Spleen (tissue), 11 donors: ENCODE results near the gene SLC7A10. TPM values are rescaled to one million over a fixed set of nuclear protein-coding genes. Genes with fewer than 3 reads are reported as not detected.
A peak's percentile ranks its signal among the peaks of the same experiment; 100 is the strongest.
"Not testable (repeated sequence)": the region's sequence is repeated elsewhere in the genome, so short reads cannot be mapped to it uniquely, and the experiment has no call there.

Source experiments
- DNase-seq: peaks from one replicate; pipeline ENCODE4 v3.0.0-alpha.2; 2020
- H3K27ac ChIP-seq, 8 donors: fragments of 200-600 bp; sonication (generic) in 7 of 8; 1 replicate in 4 of 8; 2 replicates in 4 of 8; pipeline versions ENCODE4 v1.5.0 to v1.8.0; 2016 to 2021; ENCODE audit warnings: inconsistent platforms in 4 of 8, mild to moderate bottlenecking in 4 of 8, moderate library complexity in 1 of 8
- H3K27me3 ChIP-seq, 7 donors: fragments of 200-600 bp; sonication (generic) in 6 of 7; replicated peaks in 1 of 7; 1 replicate in 4 of 7; 2 replicates in 3 of 7; pipeline versions ENCODE4 v1.5.0 to v1.8.0; 2016 to 2021; ENCODE audit warnings: inconsistent platforms in 3 of 7, mild to moderate bottlenecking in 1 of 7
- H3K36me3 ChIP-seq, 6 donors: fragments of 200-600 bp; sonication (generic) in 5 of 6; 1 replicate in 4 of 6; 2 replicates in 2 of 6; pipeline versions ENCODE4 v1.5.0 to v1.8.0; 2016 to 2021; ENCODE audit warnings: inconsistent platforms in 2 of 6
- H3K4me1 ChIP-seq, 6 donors: fragments of 200-600 bp; sonication (generic) in 5 of 6; 1 replicate in 3 of 6; 2 replicates in 3 of 6; pipeline versions ENCODE4 v1.5.0 to v1.8.0; 2016 to 2021; ENCODE audit warnings: inconsistent platforms in 3 of 6
- H3K4me3 ChIP-seq, 8 donors: fragments of 200-600 bp; sonication (generic) in 7 of 8; 1 replicate in 4 of 8; 2 replicates in 4 of 8; pipeline versions ENCODE4 v1.5.0 to v1.8.0; 2016 to 2021; ENCODE audit warnings: inconsistent platforms in 4 of 8, mild to moderate bottlenecking in 4 of 8, moderate library complexity in 2 of 8
- H3K9me3 ChIP-seq, 8 donors: fragments of 200-600 bp; sonication (generic) in 7 of 8; 1 replicate in 4 of 8; 2 replicates in 4 of 8; pipeline versions ENCODE4 v1.5.0 to v1.8.0; 2016 to 2021; ENCODE audit warnings: inconsistent platforms in 4 of 8
- CTCF ChIP-seq, 11 experiments: fragments of 200-600 bp in 7 of 11; fragments of 450-650 bp in 4 of 11; sonication (generic) in 4 of 11; IDR thresholded peaks in 8 of 11; conservative IDR thresholded peaks in 3 of 11; 1 replicate in 7 of 11; 2 replicates in 4 of 11; pipeline versions ENCODE4 v1.4.0 to v1.8.0; 2016 to 2021; ENCODE audit warnings: antibody characterized with exemption in 11 of 11, inconsistent platforms in 4 of 11, mild to moderate bottlenecking in 1 of 11
- POLR2A ChIP-seq, 3 donors: fragments of 450-650 bp; IDR thresholded peaks; one replicate each; pipeline ENCODE4 v1.5.1; 2017; ENCODE audit warnings: antibody characterized with exemption in 3 of 3, mild to moderate bottlenecking in 1 of 3
- POLR2AphosphoS5 ChIP-seq, 3 donors: sonication (generic); formaldehyde crosslinking; IDR thresholded peaks; one replicate each; pipeline ENCODE4 v1.5.1; 2017; ENCODE audit warnings: antibody characterized with exemption in 3 of 3
- WGBS, 5 donors: extraction: QIAGEN DNeasy Blood & Tissue Kit in 3 of 5; methylation state at CpG; one replicate each; pipeline versions ENCODE4 v1.1.5 to v1.1.7; 2013 to 2018; 5-methylcytosine and 5-hydroxymethylcytosine counted together
- intact Hi-C: fragments of 100-400 bp; cut with DNase I; formaldehyde crosslinking; loops from one replicate; pipeline ENCODE4 v1.15.0; 2023; ENCODE audit warnings: low total_unique reads
- polyA plus RNA-seq, 3 donors: library from polyadenylated mRNA; stranded (reverse); fragments of 200-250 nt; gene quantifications; one replicate each; pipeline ENCODE4 v1.2.1, GENCODE V29; 2013
- total RNA-seq, 7 donors: library from RNA; depleted of rRNA in 3 of 7; stranded (reverse); fragments of >200 nt in 3 of 7; fragmentation: NEBNext Ultra II Directional in 4 of 7; extraction: Animal tissue kit (Norgen Biotek cat#: 25700) in 4 of 7; gene quantifications; one replicate each; pipeline versions ENCODE4 v1.1.0 to v1.2.1, GENCODE V29; 2016 to 2021
- donor health status: healthy with polysubstance abuse.
- donor health status: DM: no; HTN: no; CAD: no; lungs with moderate emphysema.
- donor health status: DM: no; HTN: no; CAD: no.
- donor health status: Bipolar disorder and iron deficiency.
- donor health status: healthy.
- donor health status: DM: no; HTN: no; CAD: no.
- donor health status: DM: yes; HTN: yes; CAD: no.

The SLC7A10 gene
- total and polyA plus RNA-seq, 10 donors: 0.06 to 0.37 (median 0.19) TPM; not detected in 6

- H3K27ac ChIP-seq: no peak overlapping the region
- no peak for TF ChIP-seq CTCF (IDR thresholded peaks at IDR 0.05 in 8 of 11, conservative IDR thresholded peaks at IDR 0.05 in 3 of 11)
- TF ChIP-seq POLR2A (IDR thresholded peaks at IDR 0.05): no peak
- no peak for TF ChIP-seq POLR2AphosphoS5 (IDR thresholded peaks at IDR 0.05)
- intact Hi-C loops: no loop called here
- peaks cover 0 to 22% (median 13%) of the 10 kb centered on the region in 8 donors for H3K9me3 ChIP-seq
- H3K4me1 ChIP-seq: peaks cover 8 to 43% (median 24%) of the 10 kb centered on the region in 6 donors
- no peak for DNase-seq
- H3K36me3 ChIP-seq: no peaks in the 10 kb centered on the region
- no peak overlapping the region for H3K4me3 ChIP-seq
- no peaks in the 10 kb centered on the region for H3K27me3 ChIP-seq
- WGBS, 5 donors: 85 to 100% (median 95%) methylated on average over 1 of the region's 1 CpG
Observed at GRCh38 chr19:33171222-33171795, 54.3 kb downstream of the SLC7A10 start.

GRCh38 chr19:33168528-33168927 lies 57.1 kb downstream of the SLC7A10 start:
- Histone ChIP-seq H3K27ac (no peak overlapping the region), H3K27me3 (no peaks in the 10 kb centered on the region), H3K4me1 (peaks cover 0 to 17% (median 7%) of the 10 kb centered on the region in 6 donors), H3K4me3 (no peak overlapping the region), H3K36me3 (no peaks in the 10 kb centered on the region), H3K9me3 (peaks cover 0 to 22% (median 13%) of the 10 kb centered on the region in 8 donors)
- DNase-seq: no peak
- intact Hi-C loops: no loop called here
- WGBS, 5 donors: 89 to 100% (median 97%) methylated on average over 1 of the region's 1 CpG
- TF ChIP-seq POLR2AphosphoS5 (IDR thresholded peaks at IDR 0.05) (no peak), CTCF (IDR thresholded peaks at IDR 0.05 in 8 of 11, conservative IDR thresholded peaks at IDR 0.05 in 3 of 11) (no peak), POLR2A (IDR thresholded peaks at IDR 0.05) (no peak)

- Histone ChIP-seq H3K4me1 (peaks cover 0 to 6% (median 0%) of the 10 kb centered on the region in 6 donors), H3K27ac (no peak overlapping the region), H3K36me3 (no peaks in the 10 kb centered on the region), H3K4me3 (no peak overlapping the region), H3K9me3 (peaks cover 0 to 22% (median 13%) of the 10 kb centered on the region in 8 donors), H3K27me3 (no peaks in the 10 kb centered on the region)
- TF ChIP-seq POLR2A (IDR thresholded peaks at IDR 0.05): no peak
- DNase-seq: no peak
- WGBS, 5 donors: 90 to 100% (median 96%) methylated on average over 1 of the region's 1 CpG
- intact Hi-C loops: no loop called here
Observed at GRCh38 chr19:33167438-33167837, 58.2 kb downstream of the SLC7A10 start.

- H3K36me3 ChIP-seq, DNase-seq, H3K4me3 ChIP-seq, intact Hi-C loops, H3K27ac ChIP-seq, H3K27me3 ChIP-seq: not testable (repeated sequence)
- Histone ChIP-seq H3K4me1 (peaks cover 0 to 11% (median 4%) of the 10 kb centered on the region in 6 donors), H3K9me3 (peaks cover 0 to 22% (median 13%) of the 10 kb centered on the region in 8 donors)
- WGBS, 5 donors: 64 to 78% (median 76%) methylated on average over 6 of the region's 6 CpGs
Observed at GRCh38 chr19:33166037-33166436, 59.6 kb downstream of the SLC7A10 start.

GRCh38 chr19:33163481-33163880 lies 62.2 kb downstream of the SLC7A10 start:
- no peak overlapping the region for H3K27ac ChIP-seq
- peak; percentile 2 for DNase-seq
- WGBS, 5 donors: 80 to 92% (median 86%) methylated on average over 6 of the region's 6 CpGs
- peaks cover 0 to 16% (median 13%) of the 10 kb centered on the region in 8 donors for H3K9me3 ChIP-seq
- no peaks in the 10 kb centered on the region for H3K36me3 ChIP-seq
- intact Hi-C loops: no loop called here
- no peaks in the 10 kb centered on the region for H3K27me3 ChIP-seq
- H3K4me1 ChIP-seq: peaks cover 0 to 37% (median 14%) of the 10 kb centered on the region in 6 donors
- H3K4me3 ChIP-seq: no peak overlapping the region
- TF ChIP-seq CTCF (IDR thresholded peaks at IDR 0.05 in 8 of 11, conservative IDR thresholded peaks at IDR 0.05 in 3 of 11) (no peak), POLR2A (IDR thresholded peaks at IDR 0.05) (no peak), POLR2AphosphoS5 (IDR thresholded peaks at IDR 0.05) (no peak)
